ENCODE measurements around the gene TLX1. TPM values are rescaled to one million over a fixed set of nuclear protein-coding genes. Genes with fewer than 3 reads are reported as not detected.

TLX1 gene
- total RNA-seq, 1 donor from 2014 or later: not detected

- Mint-ChIP-seq H3K9me3 (peaks cover 5% of the 10 kb centered on the region), H3K36me3 (ENCODE audit: low read depth) (no peaks in the 10 kb centered on the region), H3K27ac (no peak overlapping the region), H3K4me1 (peaks cover 7% of the 10 kb centered on the region), H3K4me3 (no peak overlapping the region), H3K27me3 (peaks cover 61% of the 10 kb centered on the region)
- POLR2A ChIA-PET: no interaction called here
- ATAC-seq (ENCODE audit: low read depth) (no peak), DNase-seq (no peak)
- TF ChIP-seq CTCF (IDR thresholded peaks at IDR 0.05): no peak
- intact Hi-C loops (cut with micrococcal nuclease): no loop called here
- CTCF ChIA-PET: no interaction called here
Measured at GRCh38 chr10:101166430-101166829, 35.3 kb downstream of the TLX1 start.

DNA sequence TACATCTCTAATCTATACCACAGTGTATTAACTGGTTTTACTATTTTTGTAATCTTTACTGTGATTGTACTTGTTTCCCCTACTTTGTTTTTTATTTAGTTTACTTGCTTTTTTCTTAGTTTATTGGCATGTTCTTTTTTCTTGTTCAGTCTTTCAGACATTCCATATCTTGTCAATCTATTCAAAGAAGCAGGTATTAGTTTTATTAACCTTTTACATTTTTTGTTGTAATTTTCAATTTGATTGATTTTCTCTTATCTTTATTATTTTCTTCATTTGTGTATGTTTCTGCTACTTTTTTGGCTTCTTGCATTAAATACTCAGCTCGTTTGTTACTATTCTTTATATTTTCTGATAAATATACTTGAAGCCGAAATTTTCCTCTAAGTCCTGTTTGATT, 41.6 kb downstream of the TLX1 start:
- no peaks in the 10 kb centered on the region for H3K4me1 Mint-ChIP-seq
- H3K9me3 Mint-ChIP-seq: peaks cover 23% of the 10 kb centered on the region
- no peak for TF ChIP-seq CTCF (IDR thresholded peaks at IDR 0.05)
- POLR2A ChIA-PET: interaction anchor here (0.7 kb wide), 2 partner anchors 41 to 81 kb away, joined by 5 to 6 read pairs; no protein-coding TSS in a partner anchor
- CTCF ChIA-PET: interaction anchor here (1.8 to 2.6 kb wide), 2 partner anchors 12 to 30 kb away, joined by 5 to 9 read pairs; no protein-coding TSS in a partner anchor
- no peaks in the 10 kb centered on the region for H3K36me3 Mint-ChIP-seq (ENCODE audit: low read depth)
- H3K27ac Mint-ChIP-seq: no peak overlapping the region
- peaks cover 41% of the 10 kb centered on the region for H3K27me3 Mint-ChIP-seq
- ATAC-seq (ENCODE audit: low read depth) (no peak), DNase-seq (no peak)
- H3K4me3 Mint-ChIP-seq: no peak overlapping the region
- intact Hi-C loops (cut with micrococcal nuclease): no loop called here

GRCh38 chr10:101174319-101174718, 43.2 kb downstream of the TLX1 start:
- POLR2A ChIA-PET: no interaction called here
- DNase-seq (no peak), ATAC-seq (ENCODE audit: low read depth) (no peak)
- intact Hi-C loops (cut with micrococcal nuclease): no loop called here
- Mint-ChIP-seq H3K27ac (no peak overlapping the region), H3K27me3 (peaks cover 41% of the 10 kb centered on the region), H3K9me3 (peaks cover 18% of the 10 kb centered on the region), H3K4me3 (no peak overlapping the region), H3K36me3 (ENCODE audit: low read depth) (no peaks in the 10 kb centered on the region), H3K4me1 (no peaks in the 10 kb centered on the region)
- no peak for TF ChIP-seq CTCF (IDR thresholded peaks at IDR 0.05)
- CTCF ChIA-PET: interaction anchor here (1.0 to 1.8 kb wide), 3 partner anchors 16 to 32 kb away, joined by 3 to 5 read pairs (median 3); no protein-coding TSS in a partner anchor

GRCh38 chr10:101176577-101176976, 45.5 kb downstream of the TLX1 start:
- no peaks in the 10 kb centered on the region for H3K4me1 Mint-ChIP-seq
- H3K27me3 Mint-ChIP-seq: peaks cover 46% of the 10 kb centered on the region
- intact Hi-C loops (cut with micrococcal nuclease): no loop called here
- H3K4me3 Mint-ChIP-seq: no peak overlapping the region
- ChIA-PET CTCF (no interaction called here), POLR2A (no interaction called here)
- H3K36me3 Mint-ChIP-seq (ENCODE audit: low read depth): no peaks in the 10 kb centered on the region
- no peak for TF ChIP-seq CTCF (IDR thresholded peaks at IDR 0.05)
- DNase-seq: no peak
- ATAC-seq (ENCODE audit: low read depth): no peak
- H3K9me3 Mint-ChIP-seq: peaks cover 18% of the 10 kb centered on the region
- no peak overlapping the region for H3K27ac Mint-ChIP-seq

- Mint-ChIP-seq H3K4me3 (no peak overlapping the region), H3K9me3 (no peaks in the 10 kb centered on the region), H3K4me1 (no peaks in the 10 kb centered on the region), H3K27me3 (peaks cover 31% of the 10 kb centered on the region), H3K36me3 (ENCODE audit: low read depth) (no peaks in the 10 kb centered on the region), H3K27ac (no peak overlapping the region)
- no peak for TF ChIP-seq CTCF (IDR thresholded peaks at IDR 0.05)
- ChIA-PET CTCF (no interaction called here), POLR2A (no interaction called here)
- ATAC-seq (ENCODE audit: low read depth) (no peak), DNase-seq (no peak)
- intact Hi-C loops (cut with micrococcal nuclease): no loop called here
Measured at GRCh38 chr10:101182936-101183335, 51.8 kb downstream of the TLX1 start.
